ENCODE results near the gene EFHD1.

The EFHD1 gene

DNA sequence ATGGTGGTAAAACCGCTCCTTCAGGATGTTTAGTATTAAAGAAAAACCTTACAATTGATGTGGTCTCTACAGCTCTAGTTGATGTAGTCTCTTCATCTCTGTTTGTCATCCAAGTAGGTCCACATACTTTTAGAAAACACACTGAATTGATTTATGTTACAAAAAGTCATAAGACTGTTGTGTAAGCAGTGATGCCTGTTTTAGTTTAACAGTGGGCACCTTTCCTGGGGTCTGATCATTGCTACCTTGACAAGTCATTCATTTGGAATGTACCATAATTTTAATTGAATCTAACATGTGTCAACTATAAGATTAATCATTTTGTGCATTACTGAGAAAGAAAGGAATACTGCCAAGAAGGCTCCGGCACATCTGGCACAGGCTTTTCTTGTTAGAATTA lies 98.1 kb downstream of the EFHD1 start:
- POLR2A ChIA-PET (ENCODE audit: low non-redundant PET) = no interaction called here
- TF ChIP-seq CTCF (conservative IDR thresholded peaks at IDR 0.05; ENCODE audit: low read depth) = no peak
- no peak overlapping the region for H3K27ac ChIP-seq
- CTCF ChIA-PET = no interaction called here
- DNase-seq (ENCODE audit: low spot score) = peak; percentile 19
